HG03196 (cell line): Measurements from ENCODE around the gene ELOVL5.

ENCODE experiments used
- ATAC-seq: cut with Tn5 transposase; IDR thresholded peaks from one replicate; pipeline ENCODE4 v1.9.1; 2021; ENCODE audit not compliant: unreplicated experiment

The ELOVL5 gene

DNA sequence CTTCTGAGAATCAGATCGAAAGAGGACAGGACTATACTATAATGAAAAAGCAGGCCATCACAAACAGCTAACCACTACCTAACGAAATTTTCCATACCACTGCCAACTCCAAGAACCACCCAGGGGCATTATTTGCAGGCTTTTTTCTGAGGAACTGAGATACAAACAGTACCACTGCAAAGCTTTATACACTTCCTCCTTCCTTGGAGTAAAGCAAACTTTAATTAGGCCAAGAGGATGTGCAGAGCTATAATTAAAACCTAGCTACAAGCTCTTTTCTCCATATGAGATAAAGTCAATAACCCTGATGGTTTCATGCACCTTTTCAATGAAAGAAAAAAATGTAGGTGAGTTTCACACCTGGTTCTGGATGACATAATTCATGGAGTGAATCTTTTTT is 68.5 kb downstream of the ELOVL5 start:
- no peak for ATAC-seq

DNA sequence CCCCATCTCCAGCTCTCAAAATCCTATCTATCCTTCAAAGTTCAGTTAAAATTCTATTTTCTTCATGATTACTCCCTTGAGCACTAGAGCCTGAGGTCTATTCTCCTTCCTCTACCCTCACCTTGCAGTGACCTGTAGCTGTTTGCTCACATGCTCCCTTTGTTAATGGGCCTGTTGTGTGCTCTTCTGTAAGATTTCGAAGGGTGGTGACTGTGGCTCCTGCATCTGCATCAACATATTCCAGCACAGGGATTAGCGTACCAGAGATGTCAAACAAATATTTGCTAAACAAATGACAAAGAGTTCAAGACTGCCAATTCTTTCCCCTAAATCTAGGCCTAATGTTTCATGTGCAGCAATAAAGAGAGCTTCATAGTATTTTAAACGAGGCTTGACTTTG is 69.5 kb downstream of the ELOVL5 start:
- ATAC-seq, result no peak

DNA sequence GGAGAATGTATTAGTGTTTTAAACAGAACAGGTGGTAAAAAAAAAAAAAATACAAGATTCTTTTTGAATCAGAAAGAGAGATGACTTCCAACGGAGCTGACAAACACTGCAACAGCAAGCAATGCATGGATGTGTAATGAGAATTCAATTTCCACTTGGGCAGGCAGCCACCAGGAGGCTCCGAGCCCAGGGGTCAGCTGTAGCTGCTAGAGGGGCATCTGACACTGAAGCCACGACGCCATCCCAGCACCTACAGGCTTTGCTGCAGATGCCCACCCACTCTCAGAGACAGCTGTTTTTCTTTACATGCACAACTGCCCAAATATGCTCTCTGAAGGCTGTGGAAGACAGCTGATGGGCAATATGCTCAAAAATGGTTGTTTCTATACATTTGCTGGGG is 75.4 kb downstream of the ELOVL5 start:
- no peak for ATAC-seq

DNA sequence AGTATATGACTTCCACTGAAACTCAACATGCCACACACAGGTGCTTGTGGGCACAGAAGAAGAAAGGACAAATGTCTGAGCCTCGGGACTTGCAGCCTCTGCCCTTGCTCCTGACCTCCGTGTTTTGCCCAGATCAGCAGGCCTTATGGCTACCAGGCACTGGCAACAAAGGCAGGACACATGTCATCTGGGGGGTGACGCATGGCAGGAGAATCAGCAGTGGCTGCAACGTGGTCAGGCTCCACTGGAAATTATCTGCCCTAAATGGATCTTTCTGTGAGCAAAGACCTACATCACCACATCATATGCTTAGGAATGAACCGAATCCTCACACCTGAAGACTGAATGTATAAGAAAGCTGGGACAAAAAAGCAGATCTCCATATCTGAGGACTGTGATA is 78.9 kb downstream of the ELOVL5 start:
- ATAC-seq, result no peak

DNA sequence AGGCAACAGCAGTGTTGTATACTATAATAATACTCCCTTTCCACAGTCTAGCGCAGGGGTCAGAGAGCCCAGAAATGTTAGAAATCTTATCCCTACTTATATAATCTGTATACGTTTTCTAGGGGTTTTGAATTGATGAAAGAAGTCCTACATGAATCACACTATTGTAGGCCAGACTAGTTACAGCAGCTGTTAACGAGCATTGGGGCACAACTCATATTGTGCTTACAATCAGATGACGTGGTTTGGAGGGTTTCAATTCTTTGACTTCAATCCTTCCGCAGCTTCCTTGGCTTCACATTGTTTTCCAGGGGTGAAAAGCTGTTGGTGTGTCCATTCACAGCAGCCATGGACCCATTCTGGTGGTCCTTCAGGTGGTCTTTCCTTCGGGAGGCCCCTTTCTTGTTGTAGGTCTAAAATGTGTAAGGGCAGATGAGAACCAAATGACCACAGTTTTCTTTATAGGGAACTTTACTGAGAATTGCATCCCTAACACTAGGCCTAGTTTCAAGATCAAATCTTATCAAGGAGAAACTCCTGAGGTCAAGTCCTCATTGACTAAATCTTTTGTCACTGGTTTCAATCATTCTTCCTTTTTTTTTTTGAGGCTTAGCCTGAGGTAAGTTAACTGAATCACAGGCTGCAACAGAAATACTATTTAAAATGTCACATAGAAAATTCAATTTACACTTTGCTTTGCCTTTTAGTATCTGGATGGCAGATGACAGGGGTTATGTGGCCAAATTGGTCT is 79.7 kb downstream of the ELOVL5 start:
- ATAC-seq, result no peak

DNA sequence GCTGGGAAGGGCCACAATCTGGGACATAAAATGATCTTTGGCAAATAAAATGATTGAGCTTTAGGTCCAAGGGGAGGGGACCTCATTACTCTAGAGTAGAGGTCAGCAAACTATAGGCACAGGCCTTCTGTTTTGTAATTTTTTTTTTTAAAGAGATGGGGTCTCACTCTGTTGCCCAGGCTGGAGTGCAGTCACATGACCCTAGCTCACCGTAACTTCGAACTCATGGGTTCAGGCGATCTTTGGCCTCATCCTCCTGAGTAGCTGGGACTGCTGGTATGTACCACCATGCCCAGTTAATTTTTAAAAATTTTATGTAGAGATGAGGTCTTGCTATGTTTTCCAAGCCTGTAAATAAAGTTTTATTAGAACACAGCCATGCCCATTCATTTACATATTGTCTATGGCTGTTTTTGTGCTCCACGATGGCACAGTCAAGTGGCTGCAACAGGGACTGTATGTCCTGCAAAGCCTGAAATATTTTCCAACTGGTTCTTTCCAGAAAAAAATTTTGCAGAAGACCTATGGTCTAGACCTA is 82.1 kb downstream of the ELOVL5 start:
- ATAC-seq, result no peak

DNA sequence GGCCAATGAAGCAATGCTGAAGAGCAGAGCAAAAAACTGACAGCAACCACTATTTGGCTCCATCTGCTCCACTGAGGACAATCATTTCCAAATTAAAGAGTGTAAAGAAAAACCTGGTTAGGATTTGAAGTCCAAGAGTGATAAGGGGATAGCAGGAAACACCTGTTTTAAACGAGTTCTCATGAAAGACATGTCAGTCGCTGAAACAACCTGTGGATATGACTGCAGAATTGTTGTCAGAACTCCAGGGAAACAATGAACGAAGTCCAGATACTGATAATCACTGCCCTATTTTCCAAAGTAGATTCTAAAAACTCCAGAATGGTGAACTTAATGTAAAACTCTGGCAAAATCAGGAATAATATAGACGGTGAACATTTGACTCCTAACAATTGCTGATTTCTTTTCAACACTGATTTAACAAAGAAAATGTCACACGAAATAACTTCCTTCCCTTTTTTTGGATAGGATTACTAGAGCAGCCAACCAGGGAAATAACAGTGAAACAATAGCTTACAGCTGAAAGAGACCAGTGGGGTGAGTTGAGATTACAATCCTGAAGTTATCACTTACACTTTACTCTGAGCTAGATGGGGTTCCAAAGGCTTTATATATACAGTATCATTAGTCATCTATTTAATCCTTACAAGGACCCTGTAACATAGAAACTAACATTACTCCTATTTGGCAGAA is 83.7 kb downstream of the ELOVL5 start:
- no peak for ATAC-seq

DNA sequence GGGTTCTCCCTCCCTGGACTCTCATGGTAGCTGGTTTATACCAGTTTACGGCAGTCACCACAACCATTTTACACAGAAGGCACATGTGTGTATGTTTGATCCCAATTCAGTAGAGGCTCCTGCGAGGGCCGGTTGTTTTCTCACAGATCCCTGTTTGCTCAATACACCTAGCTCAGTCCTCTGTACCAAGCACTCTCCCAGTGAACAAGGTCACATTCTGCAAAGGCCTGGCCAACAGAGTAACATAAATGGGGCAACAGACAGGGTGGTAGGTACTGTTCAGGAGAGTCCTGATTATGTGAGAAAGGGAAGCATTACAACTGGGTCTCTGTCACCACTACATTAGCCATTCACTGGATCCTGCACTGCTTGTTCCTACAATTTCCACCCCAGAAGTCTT is 84.4 kb downstream of the ELOVL5 start:
- ATAC-seq, result no peak

DNA sequence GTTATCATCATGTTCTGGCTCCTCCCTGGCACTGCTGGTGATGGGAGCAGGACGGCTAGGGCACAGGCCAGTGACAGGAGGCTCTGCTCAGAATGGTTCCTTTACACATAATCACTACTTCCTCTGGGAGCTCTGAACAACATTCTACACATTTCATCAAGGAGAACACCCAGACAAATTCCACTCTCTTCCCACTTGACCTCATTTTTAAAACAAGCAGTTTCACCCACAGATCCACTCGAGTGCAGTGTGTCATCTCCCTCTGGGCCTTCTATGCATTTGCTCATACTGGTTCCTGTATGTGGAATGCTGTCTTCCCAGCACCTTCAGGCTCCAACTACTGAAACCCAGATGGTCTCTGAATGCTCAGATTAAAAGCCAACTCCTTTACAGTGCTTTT is 84.8 kb downstream of the ELOVL5 start:
- no peak for ATAC-seq

DNA sequence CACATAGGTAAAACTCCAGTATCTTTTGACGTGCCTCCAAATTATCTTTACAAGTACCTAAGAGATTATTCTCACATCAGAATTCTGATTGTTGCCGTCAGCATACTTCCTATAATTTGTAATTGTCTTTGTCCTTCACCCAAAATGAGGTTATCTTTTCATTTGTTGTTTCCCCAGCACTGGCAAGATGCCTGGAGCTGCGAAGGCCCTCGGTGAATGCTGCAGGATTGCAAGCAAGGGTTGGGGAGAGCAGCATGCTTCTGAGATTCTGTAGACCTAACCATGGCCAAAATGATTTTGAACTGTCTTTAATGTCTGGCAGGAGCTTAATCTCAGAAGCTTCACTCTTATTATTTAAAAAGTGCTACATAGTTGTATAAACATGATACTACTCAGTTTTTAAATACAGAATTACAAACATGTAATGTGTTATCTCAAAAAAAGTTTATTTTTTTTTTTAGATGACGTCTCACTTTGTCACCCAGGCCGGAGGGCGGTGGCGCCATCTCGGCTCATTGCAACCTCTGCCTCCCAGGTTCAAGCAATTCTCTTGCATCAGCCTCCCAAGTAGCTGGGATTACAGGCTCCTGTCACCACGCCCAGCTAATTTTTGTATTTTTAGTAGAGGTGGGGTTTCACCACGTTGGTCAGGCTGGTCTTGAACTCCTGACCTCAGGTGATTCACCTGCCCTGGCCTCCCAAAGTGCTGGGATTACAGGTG is 88.7 kb downstream of the ELOVL5 start:
- no peak for ATAC-seq

DNA sequence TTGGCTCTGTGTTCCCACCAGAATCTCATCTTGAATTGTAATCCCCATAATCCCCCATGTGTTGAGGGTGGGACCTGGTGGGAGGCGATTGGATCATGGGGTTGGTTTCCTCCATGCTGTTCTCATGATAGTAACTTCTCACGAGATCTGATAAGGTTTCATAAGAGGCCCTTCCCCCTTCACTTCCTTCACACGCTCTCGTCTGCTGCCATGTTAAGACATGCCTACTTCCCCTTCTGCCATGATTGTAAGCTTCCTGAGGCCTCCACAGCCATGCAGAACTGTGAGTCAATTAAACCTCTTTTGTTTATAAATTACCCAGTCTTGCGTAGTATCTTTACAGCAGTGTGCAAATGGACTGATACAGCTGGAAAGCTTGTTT is 90.0 kb downstream of the ELOVL5 start:
- ATAC-seq, result no peak

DNA sequence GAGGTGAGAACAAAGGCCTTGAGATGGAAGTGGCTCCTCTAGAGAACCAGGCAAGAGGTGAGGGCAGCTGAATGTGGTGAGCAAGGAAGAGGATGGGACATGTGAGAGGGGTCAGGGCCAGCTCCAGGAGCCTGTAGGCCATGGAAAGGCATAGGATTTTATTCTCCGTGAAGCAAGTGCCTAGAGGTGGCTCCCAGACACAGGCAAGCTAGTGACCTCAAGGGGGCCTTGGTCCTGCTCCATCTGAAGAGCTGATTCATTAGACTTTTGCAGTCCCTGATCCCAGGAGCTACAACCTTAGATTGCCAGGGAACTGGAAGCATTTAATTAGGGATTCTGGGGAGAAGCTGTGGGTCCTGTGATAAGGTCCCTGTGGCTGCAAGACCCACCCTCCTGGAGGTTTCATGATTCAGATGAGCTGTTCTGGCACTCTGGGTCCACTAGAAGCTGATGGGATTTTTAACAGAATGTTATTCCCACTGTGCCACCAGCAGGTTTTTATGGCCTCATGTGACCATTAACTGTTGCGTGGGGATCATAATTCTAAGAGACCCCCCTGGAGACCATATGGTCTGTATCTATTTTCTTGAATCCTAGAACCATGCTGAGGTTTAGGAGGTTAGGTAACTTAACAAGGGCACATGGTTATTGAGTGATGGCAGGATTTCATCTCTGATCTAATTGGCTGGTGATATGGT is 90.5 kb downstream of the ELOVL5 start:
- no peak for ATAC-seq

DNA sequence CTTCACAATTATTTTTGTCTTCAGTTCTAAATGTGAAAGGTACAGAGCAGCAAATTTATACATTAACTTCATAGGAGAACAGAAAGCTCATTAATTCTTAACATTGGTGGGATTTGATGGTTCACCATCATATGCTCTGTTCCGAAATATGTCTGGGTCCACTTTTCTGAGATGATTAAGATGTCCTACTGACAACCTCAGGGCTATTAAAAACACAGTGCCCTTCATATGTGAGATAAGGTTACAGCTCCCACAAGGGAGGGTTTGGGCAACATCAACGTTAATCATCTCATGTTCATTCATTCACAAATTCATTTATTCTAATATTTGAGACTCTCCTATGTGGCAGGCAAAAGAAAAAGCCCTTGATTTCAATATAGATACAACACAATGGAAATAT is 91.2 kb downstream of the ELOVL5 start:
- ATAC-seq, result no peak

DNA sequence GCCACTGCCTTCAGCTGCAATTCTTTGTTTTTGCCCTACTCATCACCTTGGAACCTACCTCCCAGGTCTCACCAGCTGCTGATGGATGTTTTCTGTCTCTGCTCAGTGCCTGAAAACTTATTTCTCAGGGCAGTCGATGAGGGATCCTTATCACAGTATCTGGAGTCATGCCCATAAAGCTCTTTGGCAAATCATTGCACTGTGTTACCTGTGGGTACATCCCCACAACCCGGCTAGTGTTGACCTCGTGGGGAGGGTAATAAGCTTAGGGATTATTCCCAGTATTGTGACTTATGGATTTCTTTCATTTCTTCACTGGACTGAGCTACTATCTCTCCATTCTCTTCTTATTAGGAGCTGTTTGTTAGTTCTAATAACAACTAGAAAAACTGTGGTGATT is 91.7 kb downstream of the ELOVL5 start:
- ATAC-seq, result no peak

DNA sequence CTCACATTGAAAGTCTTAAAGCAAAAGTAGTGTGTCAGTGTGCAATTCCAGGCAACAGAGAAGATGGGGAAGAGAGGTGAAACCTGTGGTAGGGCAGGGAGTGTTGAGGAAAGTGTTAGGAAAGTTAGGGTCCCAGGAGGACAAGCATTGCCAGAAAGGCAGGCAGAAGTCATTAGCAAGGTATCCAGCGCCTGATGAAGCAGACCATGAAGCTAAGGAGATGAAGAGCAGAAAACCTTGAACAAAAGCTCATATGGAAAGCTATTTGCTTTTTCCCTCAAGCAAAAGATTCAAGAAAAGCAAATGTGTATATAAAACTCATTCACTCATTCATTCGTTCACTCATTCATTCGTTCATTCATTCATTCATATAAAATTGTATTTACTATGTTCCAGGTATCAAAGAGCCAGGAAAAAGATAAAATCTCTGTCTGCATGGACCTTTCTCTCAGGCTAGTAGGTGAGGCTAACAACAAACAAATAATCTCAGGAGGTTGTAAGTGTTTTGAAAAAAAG is 96.5 kb downstream of the ELOVL5 start:
- ATAC-seq, result no peak

DNA sequence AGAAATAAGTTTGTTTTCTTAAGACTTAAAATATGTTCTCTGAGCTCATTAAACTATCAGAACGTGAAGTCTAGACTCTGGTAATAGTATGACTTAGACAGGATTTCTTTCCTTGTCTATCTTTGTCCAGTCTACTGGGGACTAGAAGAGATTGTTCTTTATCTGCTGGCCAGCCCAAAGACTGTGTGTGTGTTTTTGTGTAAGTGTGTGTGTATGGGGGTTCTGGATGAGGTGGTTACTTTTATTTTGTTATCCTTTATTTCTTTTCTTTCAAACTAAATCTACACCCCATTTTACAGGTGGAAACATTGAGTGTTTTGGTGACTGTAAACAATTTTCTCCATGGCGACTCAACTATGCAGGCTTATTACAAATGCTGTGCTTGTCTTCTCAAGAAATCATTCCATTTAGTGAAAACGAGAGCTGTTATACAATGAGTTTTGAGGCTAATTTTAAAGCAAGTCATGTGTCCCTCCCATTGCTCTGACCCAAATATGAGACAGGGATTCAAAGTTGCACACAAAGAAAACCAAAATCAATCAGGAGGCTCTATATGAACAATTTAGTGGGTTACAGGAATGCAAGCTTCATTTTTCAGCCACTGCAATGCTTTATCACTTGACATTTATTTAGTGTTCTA is 97.6 kb downstream of the ELOVL5 start:
- no peak for ATAC-seq

DNA sequence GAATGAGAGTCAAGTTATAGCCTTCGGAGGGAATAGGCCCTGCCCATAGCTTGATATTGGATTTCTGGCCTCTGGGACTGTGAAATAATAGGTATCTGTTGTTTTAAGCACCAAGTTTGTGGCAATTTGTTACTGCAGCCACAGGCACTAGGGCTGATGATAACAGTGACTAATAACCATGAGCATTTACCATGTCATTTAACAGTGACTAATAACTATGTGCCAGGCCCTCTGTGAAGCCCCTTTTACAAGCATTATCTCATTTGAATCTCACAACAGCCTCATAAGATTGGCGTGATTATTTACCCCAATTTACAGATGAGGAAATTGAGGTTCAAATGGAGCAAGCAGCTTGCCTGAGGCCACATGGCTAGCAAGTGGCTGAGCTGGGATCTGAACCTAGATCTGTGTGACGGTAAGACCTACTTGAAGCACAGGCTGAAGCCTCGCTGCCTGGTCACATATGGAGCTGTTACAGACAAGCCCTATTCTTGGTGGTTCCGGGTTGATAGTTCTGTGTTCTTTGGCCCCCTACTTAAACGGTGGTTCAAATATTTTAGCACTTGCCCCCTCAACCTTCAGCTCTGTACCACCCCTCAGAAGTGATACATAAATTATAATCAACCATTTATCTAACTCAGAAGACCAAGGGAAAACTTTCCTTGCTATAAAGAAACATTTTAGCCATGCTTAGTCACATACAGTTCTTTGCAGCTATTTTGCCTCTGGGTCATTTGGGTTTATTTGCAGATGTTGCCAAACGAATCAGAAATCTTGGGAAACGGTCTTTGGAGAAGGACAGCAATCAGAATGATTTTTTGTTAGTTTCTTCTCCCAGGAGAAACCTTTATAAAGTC is 98.3 kb downstream of the ELOVL5 start:
- ATAC-seq, result no peak

DNA sequence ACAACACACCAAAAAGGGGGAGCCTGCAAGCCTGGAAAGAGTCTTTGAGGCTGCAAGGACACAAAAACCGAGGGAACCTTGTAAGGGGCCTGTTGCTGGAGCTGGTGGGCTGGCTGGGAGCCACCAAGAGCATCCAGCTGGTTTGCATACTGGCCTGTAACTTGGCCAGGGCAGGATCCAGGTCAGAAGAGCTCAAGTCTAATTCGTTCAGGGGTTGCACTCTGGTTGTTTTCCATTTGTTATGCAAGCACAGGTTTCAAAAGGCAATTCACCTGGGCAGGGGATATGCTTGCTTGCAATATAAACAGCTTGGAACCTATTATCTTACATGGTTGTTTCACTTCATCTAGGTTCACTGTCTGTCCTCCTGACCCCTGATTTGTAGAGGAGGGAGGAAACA is 101.8 kb downstream of the ELOVL5 start:
- ATAC-seq, result no peak

DNA sequence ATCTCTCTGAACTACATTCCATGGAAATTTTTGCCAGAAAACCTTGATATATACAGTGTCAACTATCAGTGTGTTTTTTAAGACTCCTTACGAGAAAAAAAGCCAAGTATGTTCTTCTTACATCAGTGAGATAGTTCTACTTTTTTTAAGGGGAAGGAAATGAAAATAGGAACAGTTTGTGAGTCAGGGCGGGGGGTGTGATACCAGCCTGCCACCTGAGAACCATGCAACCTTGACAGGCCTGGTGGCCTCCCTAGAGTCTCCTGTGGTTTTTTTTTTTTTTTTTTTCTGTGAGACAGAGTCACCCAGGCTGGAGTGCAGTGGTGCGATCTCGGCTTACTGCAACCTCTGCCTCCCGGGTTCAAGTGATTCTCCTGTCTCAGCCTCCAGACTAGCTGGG is 103.8 kb downstream of the ELOVL5 start:
- peak; percentile 67 for ATAC-seq
